ENCODE measurements around the gene SHISA7. TPM values are rescaled to one million over a fixed set of nuclear protein-coding genes. Genes with fewer than 3 reads are reported as not detected.
"Not testable (repeated sequence)": the region's sequence is repeated elsewhere in the genome, so short reads cannot be mapped to it uniquely, and the experiment has no call there.

Gene SHISA7
- total RNA-seq, 3 donors from 2014 or later (not counting 1 experiment from before 2014, with no cell fraction given), result not detected

GRCh38 chr19:55451163-55451964 lies 8.3 kb upstream of the SHISA7 start:
- Histone ChIP-seq H3K27me3 (ENCODE audit: control insufficient read depth, insufficient read depth, low read length) (peaks cover 25% of the 10 kb centered on the region), H3K27ac (ENCODE audit: low read length) (no peak overlapping the region), H3K36me3 (ENCODE audit: control insufficient read depth, insufficient read depth, low read length) (no peaks in the 10 kb centered on the region), H3K9me3 (ENCODE audit: control insufficient read depth, insufficient read depth, low read length) (no peaks in the 10 kb centered on the region), H3K4me3 (ENCODE audit: low read length) (no peak overlapping the region), H3K4me1 (ENCODE audit: control insufficient read depth, insufficient read depth, low read length) (peaks cover 12% of the 10 kb centered on the region)
- peaks cover 0 to 17% of the 10 kb centered on the region in 2 donors for H3K4me1 Mint-ChIP-seq
- no peak overlapping the region for H3K4me3 Mint-ChIP-seq
- peak in 2 of 3 donors; percentile 49 to 58 for ATAC-seq
- no peaks in the 10 kb centered on the region for H3K9me3 Mint-ChIP-seq
- peak overlapping the region in 1 of 2 donors; percentile 82 for H3K27ac Mint-ChIP-seq
- no peaks in the 10 kb centered on the region for H3K36me3 Mint-ChIP-seq
- DNase-seq, result peak in 1 of 2 donors; percentile 57
- peaks cover 8 to 26% of the 10 kb centered on the region in 2 donors for H3K27me3 Mint-ChIP-seq (ENCODE audit: low read depth in 2 of 2)
- intact Hi-C loops (cut with micrococcal nuclease), result no loop called here
- no peak for TF ChIP-seq CTCF (IDR thresholded peaks at IDR 0.05)
- 1% methylated on average over 77 of the region's 80 CpGs for WGBS (ENCODE audit: insufficient coverage)

GRCh38 chr19:55449469-55449868 lies 6.4 kb upstream of the SHISA7 start:
- ATAC-seq (no peak), DNase-seq (no peak)
- intact Hi-C loops (cut with micrococcal nuclease), result no loop called here
- Mint-ChIP-seq H3K9me3 (no peaks in the 10 kb centered on the region), H3K27me3 (ENCODE audit: low read depth in 2 of 2) (peaks cover 14 to 35% of the 10 kb centered on the region in 2 donors), H3K4me3 (no peak overlapping the region), H3K27ac (peak overlapping the region in 1 of 2 donors; percentile 82), H3K4me1 (peaks cover 0 to 17% of the 10 kb centered on the region in 2 donors), H3K36me3 (no peaks in the 10 kb centered on the region)
- WGBS (ENCODE audit: insufficient coverage), result 30% methylated on average over 16 of the region's 16 CpGs
- peaks cover 12% of the 10 kb centered on the region for H3K4me1 ChIP-seq (ENCODE audit: control insufficient read depth, insufficient read depth, low read length)
- no peak overlapping the region for H3K27ac ChIP-seq (ENCODE audit: low read length)
- H3K9me3 ChIP-seq (ENCODE audit: control insufficient read depth, insufficient read depth, low read length), result no peaks in the 10 kb centered on the region
- peaks cover 29% of the 10 kb centered on the region for H3K27me3 ChIP-seq (ENCODE audit: control insufficient read depth, insufficient read depth, low read length)
- H3K36me3 ChIP-seq (ENCODE audit: control insufficient read depth, insufficient read depth, low read length), result no peaks in the 10 kb centered on the region
- TF ChIP-seq CTCF (IDR thresholded peaks at IDR 0.05), result no peak
- no peak overlapping the region for H3K4me3 ChIP-seq (ENCODE audit: low read length)

- H3K9me3 Mint-ChIP-seq; H3K27ac ChIP-seq (ENCODE audit: low read length); H3K36me3 ChIP-seq (ENCODE audit: control insufficient read depth, insufficient read depth, low read length); H3K4me3 Mint-ChIP-seq; H3K9me3 ChIP-seq (ENCODE audit: control insufficient read depth, insufficient read depth, low read length); ATAC-seq; H3K36me3 Mint-ChIP-seq; intact Hi-C loops (cut with micrococcal nuclease); DNase-seq; H3K27ac Mint-ChIP-seq; H3K4me3 ChIP-seq (ENCODE audit: low read length): not testable (repeated sequence)
- Mint-ChIP-seq H3K27me3 (ENCODE audit: low read depth in 2 of 2) (peaks cover 27 to 35% of the 10 kb centered on the region in 2 donors), H3K4me1 (peaks cover 0 to 15% of the 10 kb centered on the region in 2 donors)
- H3K27me3 ChIP-seq (ENCODE audit: control insufficient read depth, insufficient read depth, low read length), result peaks cover 36% of the 10 kb centered on the region
- 83% methylated on average over 5 of the region's 5 CpGs for WGBS (ENCODE audit: insufficient coverage)
- H3K4me1 ChIP-seq (ENCODE audit: control insufficient read depth, insufficient read depth, low read length), result peaks cover 12% of the 10 kb centered on the region
These were observed 5.0 kb upstream of the SHISA7 start for GRCh38 chr19:55448175-55448490.

GRCh38 chr19:55447421-55448174 lies 4.5 kb upstream of the SHISA7 start:
- peaks cover 33% of the 10 kb centered on the region for H3K27me3 ChIP-seq (ENCODE audit: control insufficient read depth, insufficient read depth, low read length)
- Mint-ChIP-seq H3K27me3 (ENCODE audit: low read depth in 2 of 2) (peaks cover 27 to 39% of the 10 kb centered on the region in 2 donors), H3K36me3 (no peaks in the 10 kb centered on the region), H3K4me1 (peaks cover 0 to 20% of the 10 kb centered on the region in 2 donors), H3K9me3 (no peaks in the 10 kb centered on the region), H3K27ac (no peak overlapping the region), H3K4me3 (no peak overlapping the region)
- 42% methylated on average over 14 of the region's 16 CpGs for WGBS (ENCODE audit: insufficient coverage)
- H3K4me3 ChIP-seq (ENCODE audit: low read length), result no peak overlapping the region
- no peak for TF ChIP-seq CTCF (IDR thresholded peaks at IDR 0.05)
- peaks cover 12% of the 10 kb centered on the region for H3K4me1 ChIP-seq (ENCODE audit: control insufficient read depth, insufficient read depth, low read length)
- no peaks in the 10 kb centered on the region for H3K36me3 ChIP-seq (ENCODE audit: control insufficient read depth, insufficient read depth, low read length)
- H3K27ac ChIP-seq (ENCODE audit: low read length), result no peak overlapping the region
- no peak for DNase-seq
- intact Hi-C loops (cut with micrococcal nuclease), result no loop called here
- H3K9me3 ChIP-seq (ENCODE audit: control insufficient read depth, insufficient read depth, low read length), result no peaks in the 10 kb centered on the region
- ATAC-seq, result peak; percentile 19 to 21 (median 20)

Measured in natural killer cell (primary cell).